ENCODE measurements around the gene CCNT2.
"Not testable (repeated sequence)": the region's sequence is repeated elsewhere in the genome, so short reads cannot be mapped to it uniquely, and the experiment has no call there.

Gene CCNT2

DNA sequence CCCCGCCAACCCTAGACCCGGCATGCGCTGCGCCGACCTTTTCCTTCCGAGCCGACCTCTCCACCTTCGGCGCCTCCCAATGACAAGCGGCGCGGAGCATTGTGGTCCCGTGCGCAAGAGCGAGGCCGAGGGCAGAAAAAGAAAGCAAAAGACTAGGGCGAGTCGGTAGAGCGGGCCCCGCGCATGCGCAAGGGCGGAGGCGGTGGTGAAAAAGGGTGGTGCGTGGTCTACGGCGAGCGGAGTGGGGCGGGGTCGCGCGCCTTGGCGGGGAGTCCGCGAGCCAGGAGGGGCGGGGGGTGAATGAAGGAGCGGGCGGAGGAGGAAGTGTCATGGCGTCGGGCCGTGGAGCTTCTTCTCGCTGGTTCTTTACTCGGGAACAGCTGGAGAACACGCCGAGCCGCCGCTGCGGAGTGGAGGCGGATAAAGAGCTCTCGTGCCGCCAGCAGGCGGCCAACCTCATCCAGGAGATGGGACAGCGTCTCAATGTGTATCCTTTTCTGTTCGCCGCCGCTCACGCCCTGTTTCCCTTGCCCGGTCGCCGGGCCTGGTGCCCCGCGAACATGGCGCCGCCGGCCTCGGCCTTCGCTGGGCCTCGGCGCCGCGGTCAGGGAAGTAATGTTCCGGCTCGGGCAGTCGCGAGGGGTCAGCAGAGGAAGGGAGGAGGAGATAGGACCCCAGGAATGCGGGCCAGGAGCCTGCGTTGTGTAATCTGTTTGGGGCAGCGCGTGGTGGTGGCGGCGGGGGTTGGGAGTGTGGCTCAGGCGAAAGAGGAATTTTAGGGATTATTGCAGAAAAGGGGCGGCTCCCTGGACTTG is at the start of gene CCNT2:
TSS of gene CCNT2 (plus strand) at position 297 of the 815 bp plus-strand sequence. CDS start at position 330, 33 bp downstream.
- DNase-seq (ENCODE audit: low spot score), result peak; percentile 93

GRCh38 chr2:134869946-134870736 is 48.5 kb upstream of the CCNT2 start:
- no peak for DNase-seq (ENCODE audit: low spot score)

DNA sequence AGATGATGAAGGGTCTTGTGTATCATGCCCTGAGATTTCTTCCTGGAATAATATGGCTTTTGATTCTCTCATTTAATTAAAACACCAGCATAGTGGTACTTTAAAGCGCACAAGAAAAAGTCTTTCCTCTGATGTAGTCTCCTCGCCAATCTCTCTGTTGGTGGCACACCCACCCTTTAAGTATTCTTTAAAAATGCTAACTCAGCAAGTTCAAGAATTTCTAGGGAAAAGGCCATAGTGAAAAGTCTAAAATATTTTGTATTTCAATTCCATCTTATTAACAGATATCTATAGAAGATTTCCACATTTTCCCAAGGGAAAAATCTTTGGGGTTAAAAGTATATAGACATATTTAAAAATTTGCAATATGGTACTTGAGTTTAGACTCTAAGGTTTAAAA is 45.5 kb upstream of the CCNT2 start:
- DNase-seq (ENCODE audit: low spot score), result no peak

GRCh38 chr2:134875309-134875708 is 43.3 kb upstream of the CCNT2 start:
- DNase-seq (ENCODE audit: low spot score), result no peak

DNA sequence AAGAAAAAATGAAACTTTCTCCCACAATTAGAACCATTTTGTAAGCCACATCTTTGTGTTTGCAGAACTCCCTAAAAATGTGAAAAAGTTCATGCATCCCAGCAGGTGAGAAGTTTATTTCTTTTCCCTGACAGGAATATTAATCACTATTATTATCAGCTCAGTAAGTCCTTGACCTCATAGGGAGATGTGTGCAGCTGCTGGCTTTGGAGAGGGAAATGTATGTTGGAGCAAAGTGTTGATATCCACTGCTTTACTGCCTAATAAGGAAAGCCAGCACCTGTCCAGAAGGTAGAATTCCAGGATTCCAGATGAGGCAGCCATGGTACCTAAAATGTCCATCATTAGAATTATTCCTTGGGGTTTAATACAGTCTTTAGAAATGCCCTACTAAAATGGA is 35.8 kb upstream of the CCNT2 start:
- no peak for DNase-seq (ENCODE audit: low spot score)

DNA sequence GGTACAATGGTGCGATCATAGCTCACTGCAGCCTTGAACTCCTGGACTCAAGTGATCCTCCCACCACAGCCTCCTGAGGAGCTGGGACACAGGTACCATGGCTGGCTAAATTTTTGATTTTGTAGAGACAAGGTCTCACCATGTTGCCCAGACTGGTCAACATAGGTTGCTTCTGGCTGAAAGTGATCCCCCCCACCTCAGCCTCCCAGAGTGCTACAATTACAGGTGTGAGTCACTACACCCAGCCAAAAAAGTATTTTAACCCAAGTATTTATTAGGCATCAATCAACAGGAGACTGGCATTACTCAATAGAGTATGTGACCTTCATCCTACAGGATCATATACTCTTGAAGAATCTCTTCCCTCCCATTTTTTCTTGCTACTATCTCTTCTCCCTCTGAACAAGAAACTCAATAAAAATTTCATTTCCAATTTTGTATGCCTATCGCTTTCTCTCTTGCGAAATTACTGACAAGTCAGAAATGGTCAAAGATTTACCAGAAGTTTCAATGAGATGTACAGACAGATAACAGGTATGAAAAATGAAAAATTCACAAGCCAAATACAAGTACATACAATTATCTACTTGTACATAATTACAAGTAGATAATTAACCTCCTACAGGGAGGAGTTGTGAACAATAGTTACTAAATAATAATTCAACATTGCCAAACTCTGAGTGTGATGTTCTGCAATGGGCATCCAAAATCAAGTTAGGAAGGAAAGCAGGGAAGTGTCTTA is 34.9 kb upstream of the CCNT2 start:
- no peak for DNase-seq (ENCODE audit: low spot score)

GRCh38 chr2:134884435-134884834 is 34.2 kb upstream of the CCNT2 start:
- DNase-seq (ENCODE audit: low spot score), result no peak

GRCh38 chr2:134892282-134893035 is 26.2 kb upstream of the CCNT2 start:
- no peak for DNase-seq (ENCODE audit: low spot score)

DNA sequence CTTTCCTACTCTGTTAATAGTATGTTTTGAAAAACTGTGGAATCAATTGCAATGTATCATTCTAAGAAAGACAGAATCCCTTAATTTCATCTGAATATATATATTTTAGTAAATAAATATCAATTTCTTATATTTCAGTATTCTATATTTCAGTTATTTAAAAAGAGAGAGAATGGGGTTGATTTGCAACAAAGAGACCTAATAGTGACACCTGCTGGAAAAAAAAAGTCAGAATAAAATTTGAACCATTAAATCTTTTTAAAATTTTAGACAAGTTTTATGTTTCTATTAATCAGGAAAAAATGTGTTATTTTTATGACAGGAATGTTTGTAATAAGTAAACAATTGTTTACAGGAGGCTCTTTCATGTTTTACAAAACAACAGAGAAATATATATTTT is 20.7 kb upstream of the CCNT2 start:
- no peak for DNase-seq (ENCODE audit: low spot score)

- DNase-seq (ENCODE audit: low spot score), result no peak
Measured at GRCh38 chr2:134899204-134899603, 19.4 kb upstream of the CCNT2 start.

- DNase-seq (ENCODE audit: low spot score), result no peak
Measured at GRCh38 chr2:134900151-134900550, 18.5 kb upstream of the CCNT2 start.

DNA sequence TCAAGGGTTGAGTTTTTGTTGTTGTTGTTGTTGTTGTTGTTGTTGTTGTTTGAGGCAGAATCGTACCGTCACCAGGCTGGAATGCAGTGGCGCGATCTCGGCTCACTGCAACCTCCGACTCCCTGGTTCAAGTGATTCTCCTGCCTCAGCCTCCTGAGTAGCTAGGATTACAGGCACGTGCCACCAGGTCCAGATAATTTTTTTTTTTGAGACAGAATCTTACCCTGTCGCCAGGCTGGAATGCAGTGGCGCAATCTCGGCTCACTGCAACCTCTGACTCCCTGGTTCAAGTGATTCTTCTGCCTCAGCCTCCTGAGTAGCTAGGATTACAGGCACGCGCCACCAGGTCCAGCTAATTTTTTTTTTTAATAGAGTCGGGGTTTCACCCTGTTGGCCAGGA is 14.9 kb upstream of the CCNT2 start:
- not testable (repeated sequence) for DNase-seq (ENCODE audit: low spot score)

- DNase-seq (ENCODE audit: low spot score), result no peak
Measured at GRCh38 chr2:134905168-134905567, 13.5 kb upstream of the CCNT2 start.

GRCh38 chr2:134906726-134907125 is 11.9 kb upstream of the CCNT2 start:
- no peak for DNase-seq (ENCODE audit: low spot score)

GRCh38 chr2:134907441-134908116 is 11.0 kb upstream of the CCNT2 start:
- not testable (repeated sequence) for DNase-seq (ENCODE audit: low spot score)

DNA sequence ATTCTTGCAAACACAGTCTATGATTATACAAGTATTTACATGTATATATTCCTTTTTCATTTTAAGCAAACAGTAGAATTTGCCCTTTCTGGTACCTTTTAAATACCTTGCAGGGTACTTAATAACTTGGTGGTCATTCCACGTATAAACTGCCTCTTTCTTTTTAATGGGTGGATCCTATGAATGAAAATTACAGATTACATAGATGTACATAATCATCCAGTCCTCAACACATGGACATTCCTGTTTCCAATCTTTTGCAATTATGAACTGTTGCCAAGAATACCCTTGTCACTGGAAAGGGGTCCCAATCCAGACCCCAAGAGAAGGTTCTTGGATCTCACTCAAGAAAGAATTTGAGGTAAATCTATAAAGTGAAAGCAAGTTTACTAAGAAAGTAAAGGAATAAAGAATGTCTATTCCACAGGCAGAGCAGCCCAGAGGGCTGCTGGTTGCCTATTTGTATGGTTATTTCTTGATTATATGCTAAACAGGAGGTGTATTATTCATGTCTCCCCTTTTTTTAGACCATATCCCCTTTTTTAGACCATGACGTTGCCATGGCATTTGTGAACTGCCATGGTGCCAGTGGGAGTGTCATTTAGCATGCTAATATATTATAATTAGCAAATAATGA is 7.7 kb upstream of the CCNT2 start:
- no peak for DNase-seq (ENCODE audit: low spot score)

DNA sequence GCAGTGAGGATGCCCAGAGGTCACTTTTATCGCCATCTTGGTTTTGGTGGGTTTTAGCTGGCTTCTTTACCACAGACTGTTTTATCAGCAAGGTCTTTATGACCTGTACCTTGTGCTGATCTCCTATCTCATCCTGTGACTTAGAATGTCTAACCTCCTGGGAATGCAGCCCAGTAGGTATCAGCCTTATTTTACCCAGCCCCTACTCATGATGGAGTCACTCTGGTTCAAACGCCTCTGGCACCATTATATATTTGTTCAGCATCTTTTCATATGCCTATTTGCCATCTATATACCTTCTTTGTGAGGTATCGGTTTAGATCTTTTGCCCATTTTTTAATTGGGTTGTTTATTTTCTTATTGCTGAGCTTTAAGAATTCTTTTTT is 7.2 kb upstream of the CCNT2 start:
- DNase-seq (ENCODE audit: low spot score), result no peak

- DNase-seq (ENCODE audit: low spot score), result no peak
Measured at GRCh38 chr2:134912361-134912760, 6.3 kb upstream of the CCNT2 start.

- DNase-seq (ENCODE audit: low spot score), result no peak
Measured at GRCh38 chr2:134917360-134917865, 1.2 kb upstream of the CCNT2 start.

DNA sequence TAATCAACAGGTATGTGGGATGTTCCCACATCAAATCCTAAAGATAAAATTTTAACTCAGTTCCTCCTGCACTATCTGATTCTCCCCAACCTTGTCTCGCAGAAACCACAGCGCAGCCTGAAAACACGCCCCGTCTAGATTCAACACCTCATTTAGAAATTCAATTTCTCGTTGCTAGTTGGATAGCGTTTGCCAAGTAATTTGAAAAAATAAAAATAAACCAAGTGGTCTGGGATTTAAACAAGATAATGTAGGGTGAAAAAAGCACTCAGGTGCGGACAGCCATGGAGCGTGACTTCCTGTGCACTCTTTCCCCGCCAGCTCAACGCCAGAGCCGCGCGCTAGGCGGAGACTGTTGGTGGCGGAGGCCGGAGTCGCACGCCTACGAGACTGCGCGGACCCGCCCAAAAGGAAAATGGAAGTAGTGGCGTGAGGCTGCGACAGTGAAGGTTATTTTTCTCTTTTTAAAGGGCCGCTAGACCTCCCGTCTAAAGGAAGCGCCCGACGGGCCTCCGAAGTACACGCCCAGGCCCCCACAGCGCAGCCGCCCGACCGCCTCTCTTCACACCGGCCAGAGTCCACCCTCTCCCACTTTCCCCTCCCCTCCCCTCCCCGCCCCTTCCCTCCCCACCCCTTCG is 615 bp upstream of the CCNT2 start:
- no peak for DNase-seq (ENCODE audit: low spot score)
